HG03469 (cell line): ENCODE data around the gene ESYT2.

Experiments
- ATAC-seq: cut with Tn5 transposase; IDR thresholded peaks from one replicate; pipeline ENCODE4 v1.9.1; 2021; ENCODE audit warnings: mild to moderate bottlenecking, moderate library complexity, moderate number of reproducible peaks; ENCODE audit not compliant: unreplicated experiment

Gene ESYT2

GRCh38 chr7:158747408-158747807 lies 81.9 kb downstream of the ESYT2 start:
- ATAC-seq: no peak

- ATAC-seq: no peak
These were observed 82.4 kb downstream of the ESYT2 start for GRCh38 chr7:158746957-158747356.

GRCh38 chr7:158745057-158745715 lies 84.1 kb downstream of the ESYT2 start:
- no peak for ATAC-seq

GRCh38 chr7:158744070-158744469 lies 85.2 kb downstream of the ESYT2 start:
- ATAC-seq: no peak

- ATAC-seq: no peak
These were observed 86.1 kb downstream of the ESYT2 start for GRCh38 chr7:158743219-158743618.

- ATAC-seq: no peak
These were observed 87.1 kb downstream of the ESYT2 start for GRCh38 chr7:158742065-158742821.

GRCh38 chr7:158741294-158741666 lies 88.0 kb downstream of the ESYT2 start:
- ATAC-seq: no peak

- ATAC-seq: no peak
These were observed 88.5 kb downstream of the ESYT2 start for GRCh38 chr7:158740657-158741293.

- ATAC-seq: no peak
These were observed 89.2 kb downstream of the ESYT2 start for GRCh38 chr7:158740013-158740656.

GRCh38 chr7:158738841-158739240 lies 90.5 kb downstream of the ESYT2 start:
- ATAC-seq: no peak

- no peak for ATAC-seq
These were observed 92.1 kb downstream of the ESYT2 start for GRCh38 chr7:158737064-158737695.

GRCh38 chr7:158735935-158736334 lies 93.4 kb downstream of the ESYT2 start:
- no peak for ATAC-seq

- ATAC-seq: no peak
These were observed 94.4 kb downstream of the ESYT2 start for GRCh38 chr7:158734861-158735260.

- no peak for ATAC-seq
These were observed 95.4 kb downstream of the ESYT2 start for GRCh38 chr7:158733775-158734494.

GRCh38 chr7:158733220-158733519 lies 96.1 kb downstream of the ESYT2 start:
- no peak for ATAC-seq

GRCh38 chr7:158732494-158733219 lies 96.7 kb downstream of the ESYT2 start:
- no peak for ATAC-seq

GRCh38 chr7:158731761-158732160 lies 97.5 kb downstream of the ESYT2 start:
- ATAC-seq: no peak

GRCh38 chr7:158730383-158731346 lies 98.6 kb downstream of the ESYT2 start:
- no peak for ATAC-seq
